Psoas muscle (tissue), 8 donors: ENCODE results near the gene MAGOHB. TPM values are rescaled to one million over a fixed set of nuclear protein-coding genes. Genes with fewer than 3 reads are reported as not detected.

Experiments
- ATAC-seq, 4 donors: fragments of 200-7000 bp; cut with Tn5 transposase; one replicate each; pipeline ENCODE4 v1.9.1; 2020; ENCODE audit warnings: moderate library complexity in 3 of 4, mild to moderate bottlenecking in 2 of 4
- DNase-seq, 2 donors: peaks; one replicate each; pipeline ENCODE4 v3.0.0-alpha.2; 2020
- H3K27ac ChIP-seq: fragments of 200-600 bp; one replicate; pipeline ENCODE4 v1.8.0; 2022
- H3K27me3 ChIP-seq, 3 donors: fragments of 200-600 bp in 1 of 3; one replicate each; pipeline versions ENCODE4 v1.6.1 to v1.8.0; 2013 to 2022; ENCODE audit warnings: low read length in 2 of 3, mild to moderate bottlenecking in 2 of 3, moderate library complexity in 1 of 3; ENCODE audit not compliant: insufficient read depth in 3 of 3
- H3K36me3 ChIP-seq, 2 donors: fragments of 200-600 bp in 1 of 2; one replicate each; pipeline versions ENCODE4 v1.6.1 to v1.8.0; 2013 to 2022; ENCODE audit warnings: low read depth in 1 of 2, mild to moderate bottlenecking in 1 of 2, moderate library complexity in 1 of 2; ENCODE audit not compliant: insufficient read depth in 1 of 2
- H3K4me1 ChIP-seq: fragments of 200-600 bp; one replicate; pipeline ENCODE4 v1.8.0; 2022
- H3K4me3 ChIP-seq: fragments of 200-600 bp; one replicate; pipeline ENCODE4 v1.8.0; 2022; ENCODE audit warnings: mild to moderate bottlenecking
- H3K9me3 ChIP-seq: fragments of 200-600 bp; one replicate; pipeline ENCODE4 v1.8.0; 2022
- WGBS, 3 donors: extraction: QIAGEN DNeasy Blood & Tissue Kit; methylation state at CpG; one replicate each; pipeline versions ENCODE4 v1.1.6 to v1.1.7; 2013; 5-methylcytosine and 5-hydroxymethylcytosine counted together
- intact Hi-C, 2 donors: fragments of 100-400 bp; cut with DNase I; formaldehyde crosslinking; loops; one replicate each; pipeline versions ENCODE4 v1.11.0 to v1.14.2; 2022
- polyA plus RNA-seq, 3 donors: library from polyadenylated mRNA; stranded (reverse); fragments of 200-250 nt; gene quantifications; one replicate each; pipeline ENCODE4 v1.2.3, GENCODE V29; 2013
- total RNA-seq, 4 donors: library from RNA; stranded (reverse); fragmentation: NEBNext Ultra II Directional in 2 of 4; extraction: Animal tissue kit (Norgen Biotek cat#: 25700) in 2 of 4; gene quantifications; one replicate each; pipeline versions ENCODE4 v1.2.1 to v1.2.4, GENCODE V29; 2021 to 2023
- TF ChIP-seq, protein P1 (sequence below): fragments of 200-600 bp; IDR thresholded peaks from one replicate; pipeline ENCODE4 v1.8.0; 2022; ENCODE audit warnings: antibody characterized with exemption
- donor health status: healthy with polysubstance abuse.
- donor health status: DM: no; HTN: no; CAD: no; lungs with moderate emphysema.
- donor health status: Bipolar disorder and iron deficiency.
- donor health status: healthy.
- donor health status: DM: yes; HTN: yes; CAD: no.
- donor health status: DM: no; HTN: no; CAD: no.
- donor health status: DM: no; HTN: no; CAD: no.
- donor health status: DM: yes; HTN: yes; CAD: no.

The MAGOHB gene
- total and polyA plus RNA-seq, 7 donors: 4.0 to 9.7 (median 7.2) TPM

DNA sequence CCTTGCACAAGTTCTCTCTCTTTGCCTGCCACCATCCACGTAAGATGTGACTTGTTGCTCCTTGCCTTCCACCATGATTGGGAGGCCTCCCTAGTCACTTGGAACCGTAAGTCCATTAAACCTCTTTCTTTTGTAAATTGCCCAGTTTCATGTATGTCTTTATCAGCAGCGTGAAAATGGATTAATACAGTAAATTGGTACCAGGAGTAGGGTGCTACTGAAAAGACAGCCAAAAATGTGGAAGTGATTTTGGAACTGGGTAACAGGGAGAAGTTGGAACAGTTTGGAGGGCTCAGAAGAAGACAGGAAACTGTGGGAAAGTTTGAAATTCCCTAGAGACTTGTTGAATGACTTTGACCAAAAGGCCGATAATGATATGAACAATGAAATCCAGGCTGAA is 32.5 kb upstream of the MAGOHB start:
- DNase-seq (no peak), ATAC-seq (no peak)
- 37 to 70% (median 44%) methylated on average over 4 of the region's 4 CpGs for WGBS, 3 donors
- TF ChIP-seq, protein P1, sequence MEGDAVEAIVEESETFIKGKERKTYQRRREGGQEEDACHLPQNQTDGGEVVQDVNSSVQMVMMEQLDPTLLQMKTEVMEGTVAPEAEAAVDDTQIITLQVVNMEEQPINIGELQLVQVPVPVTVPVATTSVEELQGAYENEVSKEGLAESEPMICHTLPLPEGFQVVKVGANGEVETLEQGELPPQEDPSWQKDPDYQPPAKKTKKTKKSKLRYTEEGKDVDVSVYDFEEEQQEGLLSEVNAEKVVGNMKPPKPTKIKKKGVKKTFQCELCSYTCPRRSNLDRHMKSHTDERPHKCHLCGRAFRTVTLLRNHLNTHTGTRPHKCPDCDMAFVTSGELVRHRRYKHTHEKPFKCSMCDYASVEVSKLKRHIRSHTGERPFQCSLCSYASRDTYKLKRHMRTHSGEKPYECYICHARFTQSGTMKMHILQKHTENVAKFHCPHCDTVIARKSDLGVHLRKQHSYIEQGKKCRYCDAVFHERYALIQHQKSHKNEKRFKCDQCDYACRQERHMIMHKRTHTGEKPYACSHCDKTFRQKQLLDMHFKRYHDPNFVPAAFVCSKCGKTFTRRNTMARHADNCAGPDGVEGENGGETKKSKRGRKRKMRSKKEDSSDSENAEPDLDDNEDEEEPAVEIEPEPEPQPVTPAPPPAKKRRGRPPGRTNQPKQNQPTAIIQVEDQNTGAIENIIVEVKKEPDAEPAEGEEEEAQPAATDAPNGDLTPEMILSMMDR: no peak
- Histone ChIP-seq H3K9me3 (peaks cover 10% of the 10 kb centered on the region), H3K4me3 (no peak overlapping the region), H3K27ac (no peak overlapping the region), H3K36me3 (no peaks in the 10 kb centered on the region), H3K27me3 (no peaks in the 10 kb centered on the region), H3K4me1 (no peaks in the 10 kb centered on the region)
- intact Hi-C loops: no loop called here

DNA sequence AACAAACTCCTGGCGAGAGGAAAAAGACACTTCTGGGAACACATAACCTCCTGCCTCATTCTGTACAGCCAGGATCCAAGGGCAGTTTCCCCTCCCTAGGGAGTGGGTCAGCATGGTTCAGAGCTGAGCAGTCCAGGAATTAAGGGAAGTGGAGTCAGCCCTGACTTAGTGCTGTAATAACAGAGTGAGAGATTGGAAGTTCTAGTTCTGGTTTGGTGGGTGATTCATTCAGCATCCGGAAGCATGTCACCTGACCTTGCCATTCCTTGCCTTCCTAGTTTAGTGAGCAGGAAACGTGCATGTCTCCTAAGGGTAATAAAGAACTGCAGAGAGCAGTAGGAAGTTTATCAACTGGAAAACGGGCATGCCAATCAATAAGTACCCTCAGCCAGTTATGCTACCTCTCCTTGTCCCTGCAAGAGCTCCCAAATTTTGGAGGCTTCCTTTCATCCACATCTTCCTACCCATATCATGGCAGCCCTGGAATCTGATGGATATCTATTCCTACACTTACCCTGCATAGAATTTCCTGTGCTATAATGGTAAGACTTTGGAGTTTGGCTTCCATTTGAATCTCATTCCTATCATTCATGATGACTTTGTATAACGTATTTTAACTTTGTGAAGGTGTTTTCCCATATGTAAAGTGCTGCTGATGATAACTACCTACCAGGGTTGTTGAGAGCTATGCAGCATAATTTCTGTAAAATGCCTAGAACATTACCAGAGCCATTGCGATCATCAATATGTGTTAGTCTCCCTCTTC is 28.5 kb upstream of the MAGOHB start:
- no peaks in the 10 kb centered on the region for H3K4me1 ChIP-seq
- H3K27me3 ChIP-seq: no peaks in the 10 kb centered on the region
- TF ChIP-seq, protein P1: no peak
- DNase-seq: no peak
- WGBS, 3 donors: 49 to 50% (median 50%) methylated on average over 6 of the region's 6 CpGs
- no peaks in the 10 kb centered on the region for H3K36me3 ChIP-seq
- no peak overlapping the region for H3K27ac ChIP-seq
- intact Hi-C loops: no loop called here
- ATAC-seq: peak in 1 of 4 donors; percentile 37
- H3K9me3 ChIP-seq: peaks cover 9% of the 10 kb centered on the region
- H3K4me3 ChIP-seq: no peak overlapping the region

DNA sequence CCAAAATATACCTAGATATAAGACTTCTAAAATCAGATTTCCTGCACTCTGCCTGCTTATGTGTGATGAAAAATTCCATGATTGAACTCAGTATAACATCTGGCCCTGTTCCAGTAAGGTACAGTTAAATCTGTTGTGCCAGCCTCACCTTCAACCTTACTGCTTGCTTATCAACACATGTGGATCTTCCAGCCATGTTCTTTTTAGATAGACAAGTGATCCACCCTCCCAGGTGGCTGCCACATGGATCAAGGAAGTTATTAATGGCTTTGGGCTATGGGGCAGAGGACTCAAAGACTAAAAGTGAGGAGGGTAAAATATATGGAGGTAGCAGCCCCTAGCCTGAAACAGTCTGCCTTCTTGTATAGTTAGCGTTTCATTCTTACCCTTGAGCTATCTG is 25.3 kb upstream of the MAGOHB start:
- 92 to 97% (median 93%) methylated on average over 1 of the region's 1 CpG for WGBS, 3 donors
- TF ChIP-seq, protein P1: no peak

DNA sequence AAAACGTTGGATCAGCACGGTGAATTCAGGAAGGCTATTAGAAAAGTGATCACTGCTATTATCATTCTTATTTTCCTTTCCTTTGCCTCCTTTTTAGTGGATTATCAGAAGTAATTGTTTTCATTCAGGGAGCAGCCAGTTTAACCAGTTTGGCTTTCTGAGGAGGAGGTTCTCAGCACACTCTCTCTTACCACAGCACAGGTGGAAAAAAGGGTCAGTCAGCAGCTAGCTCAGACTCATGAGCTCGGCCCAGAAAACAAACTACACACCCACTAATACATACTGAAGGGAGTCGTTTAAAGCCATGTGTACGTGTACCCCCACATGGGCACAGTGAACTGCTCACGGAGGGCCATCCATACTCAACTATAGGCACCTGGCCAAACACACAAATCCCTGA is 23.2 kb upstream of the MAGOHB start:
- 59 to 67% (median 64%) methylated on average over 6 of the region's 6 CpGs for WGBS, 3 donors
- intact Hi-C loops: no loop called here

More for the DNA sequence above, 25.3 kb upstream of the MAGOHB start:
- H3K27ac ChIP-seq: no peak overlapping the region
- ATAC-seq: no peak
- DNase-seq: no peak
- H3K4me1 ChIP-seq: no peaks in the 10 kb centered on the region
- intact Hi-C loops: no loop called here
- no peaks in the 10 kb centered on the region for H3K36me3 ChIP-seq
- H3K27me3 ChIP-seq: peaks cover 0 to 4% (median 0%) of the 10 kb centered on the region in 3 donors
- H3K4me3 ChIP-seq: no peak overlapping the region
- no peaks in the 10 kb centered on the region for H3K9me3 ChIP-seq

More for the DNA sequence above, 23.2 kb upstream of the MAGOHB start:
- TF ChIP-seq, protein P1: no peak
- Histone ChIP-seq H3K36me3 (no peaks in the 10 kb centered on the region), H3K9me3 (no peaks in the 10 kb centered on the region), H3K4me3 (no peak overlapping the region), H3K27ac (no peak overlapping the region), H3K27me3 (peaks cover 0 to 4% (median 0%) of the 10 kb centered on the region in 3 donors), H3K4me1 (no peaks in the 10 kb centered on the region)
- no peak for ATAC-seq
- no peak for DNase-seq
